Activated CD8-positive, alpha-beta memory T cell treated with anti-CD3 and anti-CD28 coated beads for 24 hours (primary cell): Measurements from ENCODE around the gene NLRP2B.
"Not testable (repeated sequence)": the region's sequence is repeated elsewhere in the genome, so short reads cannot be mapped to it uniquely, and the experiment has no call there.

Source experiments
- DNase-seq: peaks from one replicate; pipeline ENCODE4 v3.0.0-alpha.2; 2020

NLRP2B gene

GRCh38 chrX:57680160-57680559, at the start of gene NLRP2B:
Gene NLRP2B, minus strand, starts transcription at chrX:57680260.
- DNase-seq: no peak

- not testable (repeated sequence) for DNase-seq
Measured at GRCh38 chrX:57725995-57726394, 45.9 kb upstream of the NLRP2B start.

GRCh38 chrX:57681341-57681740, 1.3 kb upstream of the NLRP2B start:
- DNase-seq: no peak

DNA sequence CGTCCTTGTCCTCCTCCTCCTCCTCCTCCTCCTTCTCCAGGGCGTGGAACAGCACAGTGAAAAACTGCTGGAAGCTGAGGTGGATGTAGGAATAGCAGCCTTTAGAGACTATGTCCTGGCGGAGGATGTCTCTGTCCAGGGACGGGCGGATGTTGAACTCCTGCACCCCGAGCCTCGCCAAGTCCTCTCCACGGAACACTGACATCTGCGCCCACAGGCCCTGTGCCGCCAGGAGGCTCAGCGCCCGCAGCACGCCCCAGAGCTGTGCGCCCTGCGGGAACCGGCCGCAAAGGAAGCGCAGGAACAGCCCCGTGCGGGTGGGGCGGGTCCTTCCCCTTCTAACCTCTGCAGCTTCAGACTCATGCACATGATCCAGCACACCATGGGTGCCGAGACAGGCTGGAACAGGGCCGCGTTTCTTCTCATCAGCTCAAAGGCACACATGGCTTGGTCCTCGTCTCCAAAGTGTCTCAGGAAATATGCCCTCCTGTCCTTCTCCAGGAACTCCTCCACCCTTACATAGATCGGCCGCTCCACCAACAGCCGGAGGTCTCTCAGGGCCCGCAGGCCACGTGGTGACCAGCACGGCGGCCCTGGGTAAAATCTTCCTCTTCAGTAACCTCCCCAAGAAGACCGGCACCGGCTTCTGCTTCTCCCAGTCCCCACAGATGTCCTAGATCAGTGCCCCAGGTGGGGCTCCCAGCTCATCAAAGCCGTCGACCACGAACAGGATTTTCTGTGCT, 1.2 kb downstream of the NLRP2B start:
- no peak for DNase-seq

DNA sequence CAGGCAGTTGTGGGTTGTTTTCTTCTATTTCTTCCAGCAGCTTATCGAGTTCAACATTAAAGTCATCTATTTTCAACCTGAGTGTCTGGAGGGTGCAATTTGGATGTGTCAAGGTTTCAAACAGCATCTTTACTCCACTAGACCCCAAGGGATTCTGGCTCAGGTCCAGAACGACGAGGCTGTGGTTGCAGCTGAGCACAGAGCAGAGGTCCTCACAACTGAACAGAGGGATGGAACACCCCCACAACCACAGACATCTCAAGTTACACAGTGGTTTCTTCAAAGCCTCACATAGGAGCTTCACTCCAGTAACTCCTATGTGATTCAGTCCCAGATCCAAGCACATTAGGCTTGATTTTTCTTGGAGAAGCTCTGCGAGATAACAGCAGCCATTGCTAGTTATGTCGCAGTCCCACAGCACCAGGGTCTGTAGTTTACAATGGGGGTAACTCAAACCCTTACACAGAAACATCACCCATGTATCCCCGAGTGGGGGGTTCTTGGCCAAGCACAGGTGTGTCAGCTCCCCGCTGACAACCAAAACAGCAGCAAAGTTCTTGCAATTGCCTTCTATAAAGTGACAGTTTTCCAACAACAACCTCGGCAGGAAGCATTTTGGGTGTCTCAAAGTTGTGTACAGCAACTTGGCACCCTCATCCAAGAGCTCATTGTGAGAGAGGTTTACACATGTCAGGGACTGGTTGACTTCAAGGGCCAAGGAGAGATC, 2.8 kb downstream of the NLRP2B start:
- DNase-seq: no peak

DNA sequence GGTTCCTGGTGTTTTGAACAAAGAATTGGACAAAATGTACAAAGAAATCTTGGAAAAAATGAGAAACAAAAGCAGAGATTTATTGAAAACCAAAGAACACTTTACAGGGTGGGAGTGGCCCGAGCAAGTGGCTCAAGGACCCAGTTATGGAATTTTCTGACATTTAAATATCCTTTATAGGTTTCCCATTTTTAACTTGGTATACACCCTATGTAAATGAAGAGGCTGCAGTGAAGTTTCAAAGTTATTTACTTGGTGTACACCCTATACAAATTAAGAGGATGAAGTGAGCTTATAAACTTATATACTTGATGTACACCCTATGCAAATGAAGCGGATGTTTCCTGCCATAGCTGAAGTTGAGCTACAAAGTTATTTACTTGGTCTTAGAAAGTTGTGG, 4.7 kb downstream of the NLRP2B start:
- DNase-seq: no peak

- DNase-seq: no peak
Measured at GRCh38 chrX:57674861-57675260, 5.2 kb downstream of the NLRP2B start.

- no peak for DNase-seq
Measured at GRCh38 chrX:57669961-57670360, 10.1 kb downstream of the NLRP2B start.

- no peak for DNase-seq
Measured at GRCh38 chrX:57667010-57667409, 13.1 kb downstream of the NLRP2B start.

GRCh38 chrX:57655065-57655464, 25.0 kb downstream of the NLRP2B start:
- DNase-seq: no peak

- no peak for DNase-seq
Measured at GRCh38 chrX:57652705-57653104, 27.4 kb downstream of the NLRP2B start.

- DNase-seq: no peak
Measured at GRCh38 chrX:57651169-57651919, 28.7 kb downstream of the NLRP2B start.

- no peak for DNase-seq
Measured at GRCh38 chrX:57647020-57647419, 33.0 kb downstream of the NLRP2B start.

DNA sequence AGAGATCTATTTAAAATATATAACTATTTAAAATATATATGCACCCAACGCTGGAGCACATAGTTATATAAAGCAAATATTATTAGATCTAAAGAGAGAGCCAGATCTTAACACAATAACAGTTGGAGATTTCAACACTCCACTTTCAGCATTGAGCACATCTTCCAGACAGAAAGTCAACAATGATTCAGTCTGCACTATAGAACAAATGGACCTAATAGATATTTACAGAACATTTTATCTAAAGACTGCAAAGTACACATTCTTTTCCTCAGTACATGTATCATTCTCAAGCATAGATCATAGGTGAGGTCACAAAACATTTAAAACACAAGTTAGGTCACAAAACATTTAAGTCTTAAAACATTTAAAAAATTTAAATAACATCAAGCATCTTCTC, 36.4 kb downstream of the NLRP2B start:
- DNase-seq: no peak

- DNase-seq: no peak
Measured at GRCh38 chrX:57641338-57641737, 38.7 kb downstream of the NLRP2B start.

GRCh38 chrX:57640674-57641016, 39.4 kb downstream of the NLRP2B start:
- DNase-seq: no peak

GRCh38 chrX:57629438-57629837, 50.6 kb downstream of the NLRP2B start:
- not testable (repeated sequence) for DNase-seq
